T-helper 2 cell treated with Interferon-gamma antibody and Interleukin-4, amounts not matched to agents 5 μg/mL and 100 μg/mL, for 36 hours (primary cell): ENCODE data around the gene RBL2.
"Not testable (repeated sequence)": the region's sequence is repeated elsewhere in the genome, so short reads cannot be mapped to it uniquely, and the experiment has no call there.

Experiments used
- DNase-seq: peaks from one replicate; pipeline ENCODE4 v3.0.0; 2021; ENCODE audit warnings: low spot score
- H3K27ac Mint-ChIP-seq: one replicate; pipeline ENCODE4 v1.8.0; 2021; ENCODE audit warnings: mild to moderate bottlenecking, mixed read lengths
- H3K27me3 Mint-ChIP-seq: one replicate; pipeline ENCODE4 v1.8.0; 2021; ENCODE audit warnings: low read depth, mixed read lengths
- H3K36me3 Mint-ChIP-seq: one replicate; pipeline ENCODE4 v1.8.0; 2021; ENCODE audit warnings: low read depth, mixed read lengths
- H3K4me1 Mint-ChIP-seq: one replicate; pipeline ENCODE4 v1.8.0; 2021; ENCODE audit warnings: low read depth, mixed read lengths
- H3K4me3 Mint-ChIP-seq: one replicate; pipeline ENCODE4 v1.8.0; 2022; ENCODE audit warnings: mild to moderate bottlenecking, moderate library complexity, mixed read lengths
- H3K9me3 Mint-ChIP-seq: one replicate; pipeline ENCODE4 v1.8.0; 2021; ENCODE audit warnings: mixed read lengths

RBL2 gene, protein sequence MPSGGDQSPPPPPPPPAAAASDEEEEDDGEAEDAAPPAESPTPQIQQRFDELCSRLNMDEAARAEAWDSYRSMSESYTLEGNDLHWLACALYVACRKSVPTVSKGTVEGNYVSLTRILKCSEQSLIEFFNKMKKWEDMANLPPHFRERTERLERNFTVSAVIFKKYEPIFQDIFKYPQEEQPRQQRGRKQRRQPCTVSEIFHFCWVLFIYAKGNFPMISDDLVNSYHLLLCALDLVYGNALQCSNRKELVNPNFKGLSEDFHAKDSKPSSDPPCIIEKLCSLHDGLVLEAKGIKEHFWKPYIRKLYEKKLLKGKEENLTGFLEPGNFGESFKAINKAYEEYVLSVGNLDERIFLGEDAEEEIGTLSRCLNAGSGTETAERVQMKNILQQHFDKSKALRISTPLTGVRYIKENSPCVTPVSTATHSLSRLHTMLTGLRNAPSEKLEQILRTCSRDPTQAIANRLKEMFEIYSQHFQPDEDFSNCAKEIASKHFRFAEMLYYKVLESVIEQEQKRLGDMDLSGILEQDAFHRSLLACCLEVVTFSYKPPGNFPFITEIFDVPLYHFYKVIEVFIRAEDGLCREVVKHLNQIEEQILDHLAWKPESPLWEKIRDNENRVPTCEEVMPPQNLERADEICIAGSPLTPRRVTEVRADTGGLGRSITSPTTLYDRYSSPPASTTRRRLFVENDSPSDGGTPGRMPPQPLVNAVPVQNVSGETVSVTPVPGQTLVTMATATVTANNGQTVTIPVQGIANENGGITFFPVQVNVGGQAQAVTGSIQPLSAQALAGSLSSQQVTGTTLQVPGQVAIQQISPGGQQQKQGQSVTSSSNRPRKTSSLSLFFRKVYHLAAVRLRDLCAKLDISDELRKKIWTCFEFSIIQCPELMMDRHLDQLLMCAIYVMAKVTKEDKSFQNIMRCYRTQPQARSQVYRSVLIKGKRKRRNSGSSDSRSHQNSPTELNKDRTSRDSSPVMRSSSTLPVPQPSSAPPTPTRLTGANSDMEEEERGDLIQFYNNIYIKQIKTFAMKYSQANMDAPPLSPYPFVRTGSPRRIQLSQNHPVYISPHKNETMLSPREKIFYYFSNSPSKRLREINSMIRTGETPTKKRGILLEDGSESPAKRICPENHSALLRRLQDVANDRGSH

DNA sequence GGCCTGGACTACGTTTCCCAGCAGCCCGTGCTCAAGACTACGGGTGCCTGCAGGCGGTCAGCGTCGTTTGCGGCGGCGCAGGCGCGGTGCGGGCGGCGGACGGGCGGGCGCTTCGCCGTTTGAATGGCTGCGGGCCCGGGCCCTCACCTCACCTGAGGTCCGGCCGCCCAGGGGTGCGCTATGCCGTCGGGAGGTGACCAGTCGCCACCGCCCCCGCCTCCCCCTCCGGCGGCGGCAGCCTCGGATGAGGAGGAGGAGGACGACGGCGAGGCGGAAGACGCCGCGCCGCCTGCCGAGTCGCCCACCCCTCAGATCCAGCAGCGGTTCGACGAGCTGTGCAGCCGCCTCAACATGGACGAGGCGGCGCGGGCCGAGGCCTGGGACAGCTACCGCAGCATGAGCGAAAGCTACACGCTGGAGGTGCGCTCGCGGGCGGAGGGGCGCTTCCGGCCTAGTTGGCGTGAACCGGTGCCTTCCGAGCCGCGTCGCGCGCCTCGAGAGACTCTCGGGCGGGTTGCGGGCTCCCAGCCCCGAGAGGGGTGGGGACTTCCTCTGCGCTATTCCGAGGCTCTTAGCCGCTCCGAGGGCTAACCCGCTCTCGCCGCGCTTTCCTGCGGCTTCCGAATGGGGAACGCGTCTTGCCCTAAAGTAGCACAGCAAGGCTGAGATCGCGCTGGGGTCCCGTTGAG is at the start of gene RBL2:
Gene RBL2 (plus strand): TSS at position 95 of the 689 bp plus-strand sequence. CDS start 86 bp downstream, at position 181.
- Mint-ChIP-seq H3K27ac (peak within 1 kb of the TSS; percentile 98), H3K36me3 (peaks cover 21% of the 10 kb centered on the region), H3K27me3 (no peaks in the 10 kb centered on the region), H3K4me1 (peaks cover 31% of the 10 kb centered on the region), H3K4me3 (peak within 1 kb of the TSS; percentile 100), H3K9me3 (no peaks in the 10 kb centered on the region)
- peak; percentile 82 for DNase-seq

DNA sequence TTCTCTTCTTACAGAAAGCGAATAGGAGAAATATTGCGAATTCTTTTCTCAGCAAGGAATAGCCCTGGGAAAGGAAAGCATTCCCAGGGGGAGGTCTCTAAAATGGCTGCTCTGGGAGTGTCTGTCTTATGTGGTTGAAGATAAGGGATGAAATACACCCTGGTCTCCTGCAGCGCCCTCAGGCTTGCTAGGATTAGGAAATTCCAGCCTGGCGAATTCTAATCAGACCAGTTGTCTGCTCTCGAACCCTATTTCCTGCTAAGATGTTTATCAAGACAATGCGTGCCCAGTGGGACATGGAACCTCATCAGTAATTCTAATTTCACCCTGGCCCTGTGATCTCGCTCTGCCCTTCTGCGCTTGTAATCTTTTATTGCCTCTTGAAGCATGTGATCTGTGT is 49.7 kb upstream of the RBL2 start:
- not testable (repeated sequence) for H3K27ac Mint-ChIP-seq, H3K4me3 Mint-ChIP-seq, H3K4me1 Mint-ChIP-seq, DNase-seq, H3K36me3 Mint-ChIP-seq, H3K27me3 Mint-ChIP-seq
- peaks cover 16% of the 10 kb centered on the region for H3K9me3 Mint-ChIP-seq

DNA sequence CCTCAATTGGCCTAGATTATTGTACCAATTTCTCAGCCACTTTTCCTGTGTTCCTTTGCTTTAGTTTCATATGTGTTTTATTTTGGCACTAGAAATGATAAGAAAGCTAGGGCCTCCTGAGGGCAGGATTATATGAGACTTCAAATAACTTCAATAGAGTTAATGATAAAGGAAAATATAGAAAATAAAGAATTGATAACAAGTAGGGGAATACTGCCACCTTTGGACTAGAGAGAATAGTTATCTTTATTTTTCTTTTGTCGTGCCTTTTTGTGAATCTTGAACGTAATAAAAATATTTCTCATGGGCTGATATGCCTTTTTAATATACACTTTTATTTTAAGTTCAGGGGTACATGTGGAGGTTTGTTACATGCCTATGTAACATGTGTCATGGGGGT is 29.3 kb upstream of the RBL2 start:
- Mint-ChIP-seq H3K27me3 (peaks cover 3% of the 10 kb centered on the region), H3K36me3 (no peaks in the 10 kb centered on the region), H3K9me3 (no peaks in the 10 kb centered on the region), H3K27ac (no peak overlapping the region), H3K4me1 (no peaks in the 10 kb centered on the region), H3K4me3 (no peak overlapping the region)
- no peak for DNase-seq

DNA sequence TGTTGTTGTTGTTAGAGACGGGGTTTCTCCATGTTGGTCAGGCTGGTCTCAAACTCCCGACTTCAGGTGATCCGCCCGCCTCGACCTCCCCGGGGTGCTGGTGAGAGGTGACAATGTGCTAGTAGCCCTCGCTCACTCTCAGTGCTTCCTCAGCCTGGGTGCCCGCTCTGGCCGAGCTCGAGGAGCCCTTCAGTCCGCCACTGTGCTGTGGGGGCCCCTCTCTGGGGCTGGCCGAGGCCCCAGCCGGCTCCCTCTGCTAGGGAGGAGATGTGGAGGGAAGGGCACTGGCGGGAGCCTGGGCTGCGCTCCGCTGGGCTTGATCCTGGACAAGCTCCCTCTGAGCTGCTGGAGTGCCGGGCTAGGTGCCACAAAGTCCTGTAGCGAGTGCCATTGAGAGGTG is 21.7 kb upstream of the RBL2 start:
- no peak overlapping the region for H3K27ac Mint-ChIP-seq
- H3K4me3 Mint-ChIP-seq, result no peak overlapping the region
- peaks cover 7% of the 10 kb centered on the region for H3K4me1 Mint-ChIP-seq
- no peaks in the 10 kb centered on the region for H3K36me3 Mint-ChIP-seq
- H3K27me3 Mint-ChIP-seq, result no peaks in the 10 kb centered on the region
- peaks cover 3% of the 10 kb centered on the region for H3K9me3 Mint-ChIP-seq
- no peak for DNase-seq

DNA sequence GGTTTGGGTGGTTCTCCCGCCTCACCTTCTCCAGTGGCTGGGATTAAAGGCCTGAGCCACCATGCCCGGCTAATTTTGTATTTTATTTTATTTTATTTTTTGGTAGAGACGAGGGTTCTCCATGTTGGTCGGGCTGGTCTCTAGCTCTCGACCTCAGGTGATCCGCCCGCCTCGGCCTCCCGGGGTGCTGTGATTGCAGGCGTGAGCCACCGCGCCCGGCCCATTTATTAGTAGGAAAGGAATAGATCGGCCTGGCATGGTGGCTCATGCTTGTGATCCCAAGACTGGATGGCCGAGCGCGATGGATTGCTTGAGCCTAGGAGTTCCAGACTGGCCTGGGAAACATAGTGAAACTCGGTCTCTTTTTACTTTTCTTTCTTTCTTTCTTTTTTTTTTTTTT is 20.4 kb upstream of the RBL2 start:
- Mint-ChIP-seq H3K27me3 (no peaks in the 10 kb centered on the region), H3K9me3 (peaks cover 3% of the 10 kb centered on the region), H3K36me3 (no peaks in the 10 kb centered on the region), H3K27ac (no peak overlapping the region), H3K4me3 (no peak overlapping the region), H3K4me1 (peaks cover 7% of the 10 kb centered on the region)
- no peak for DNase-seq

DNA sequence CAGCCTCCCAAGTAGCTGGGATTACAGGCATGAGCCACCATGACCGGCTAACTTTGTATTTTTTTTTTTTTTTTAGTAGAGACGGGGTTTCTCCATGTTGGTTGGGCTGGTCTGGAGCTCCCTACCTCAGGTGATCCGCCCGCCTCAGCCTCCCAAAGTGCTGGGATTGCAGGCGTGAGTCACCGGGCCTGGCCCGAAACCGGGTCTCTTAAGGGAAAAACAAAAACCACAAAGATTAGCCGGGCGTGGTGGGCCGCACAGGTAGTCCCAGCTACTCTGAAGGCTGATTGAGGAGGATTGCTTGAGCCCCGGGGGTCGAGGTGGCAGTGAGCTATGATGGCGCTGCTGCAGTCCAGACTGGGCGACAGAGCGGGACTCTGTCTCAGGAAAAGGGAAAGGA is 19.9 kb upstream of the RBL2 start:
- H3K27ac Mint-ChIP-seq, result no peak overlapping the region
- DNase-seq, result no peak
- no peaks in the 10 kb centered on the region for H3K27me3 Mint-ChIP-seq
- H3K9me3 Mint-ChIP-seq, result peaks cover 3% of the 10 kb centered on the region
- no peak overlapping the region for H3K4me3 Mint-ChIP-seq
- peaks cover 7% of the 10 kb centered on the region for H3K4me1 Mint-ChIP-seq
- no peaks in the 10 kb centered on the region for H3K36me3 Mint-ChIP-seq

DNA sequence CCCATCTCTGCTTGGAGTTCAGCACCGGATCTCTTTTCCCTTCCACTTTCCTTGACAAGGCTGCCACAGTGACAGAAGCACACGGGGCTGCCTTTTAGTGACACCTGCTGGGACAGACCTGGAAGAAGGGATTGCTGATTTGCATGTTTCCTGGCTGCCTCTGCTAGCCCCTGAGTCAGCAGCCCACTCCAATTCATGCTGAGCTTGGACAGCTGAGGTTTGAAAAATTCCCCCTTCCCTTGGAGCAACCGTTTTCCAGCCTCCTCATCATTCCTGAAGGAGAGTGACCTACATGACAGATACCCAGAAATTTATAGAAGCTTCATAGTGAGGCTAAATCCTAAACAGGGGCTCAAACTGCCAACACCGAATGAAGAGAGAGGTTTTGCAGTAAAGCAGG is 18.8 kb upstream of the RBL2 start:
- Mint-ChIP-seq H3K4me1 (peaks cover 7% of the 10 kb centered on the region), H3K36me3 (no peaks in the 10 kb centered on the region), H3K4me3 (no peak overlapping the region), H3K9me3 (peaks cover 3% of the 10 kb centered on the region), H3K27ac (no peak overlapping the region), H3K27me3 (no peaks in the 10 kb centered on the region)
- no peak for DNase-seq

DNA sequence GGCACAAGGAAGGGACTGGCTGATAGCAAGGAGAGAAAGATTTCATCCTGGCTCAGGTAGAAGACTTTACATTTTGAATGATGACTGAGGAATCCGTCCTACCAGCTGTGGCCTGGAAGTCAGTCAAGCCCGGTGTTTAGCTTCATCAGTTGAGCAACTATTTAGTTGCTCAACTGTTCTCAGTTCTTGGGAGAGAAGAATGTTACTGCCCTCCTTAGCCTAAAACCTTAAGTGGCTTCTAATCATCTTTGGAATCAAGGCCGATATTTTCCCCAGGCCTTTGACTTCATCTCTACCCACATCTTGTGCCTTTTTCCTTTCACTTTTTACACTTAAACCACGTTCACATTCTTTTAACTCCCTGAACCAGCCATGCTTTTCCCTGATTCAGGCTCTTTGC is 17.3 kb upstream of the RBL2 start:
- no peak overlapping the region for H3K27ac Mint-ChIP-seq
- no peaks in the 10 kb centered on the region for H3K27me3 Mint-ChIP-seq
- no peak overlapping the region for H3K4me3 Mint-ChIP-seq
- H3K9me3 Mint-ChIP-seq, result peaks cover 2% of the 10 kb centered on the region
- DNase-seq, result no peak
- peaks cover 7% of the 10 kb centered on the region for H3K4me1 Mint-ChIP-seq
- no peaks in the 10 kb centered on the region for H3K36me3 Mint-ChIP-seq

DNA sequence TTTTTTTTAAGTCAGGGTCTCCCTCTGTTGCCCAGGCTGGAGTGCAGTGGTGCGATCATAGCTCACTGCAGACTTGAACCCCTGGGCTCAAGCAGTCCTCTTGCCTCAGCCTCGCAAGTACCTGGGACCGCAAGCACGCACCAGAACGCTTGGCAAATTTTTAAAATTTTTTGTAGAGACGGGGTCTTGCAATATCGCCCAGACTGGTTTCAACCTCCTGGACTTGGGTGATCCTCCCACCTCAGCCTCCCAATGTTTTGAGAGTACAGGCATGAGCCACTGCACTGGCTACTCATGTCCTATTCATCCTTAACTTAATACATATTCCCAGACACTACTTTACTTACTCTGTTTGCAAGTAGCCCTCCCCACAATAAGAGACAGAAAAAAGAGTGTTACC is 16.3 kb upstream of the RBL2 start:
- H3K4me1 Mint-ChIP-seq, result peaks cover 7% of the 10 kb centered on the region
- no peak for DNase-seq

DNA sequence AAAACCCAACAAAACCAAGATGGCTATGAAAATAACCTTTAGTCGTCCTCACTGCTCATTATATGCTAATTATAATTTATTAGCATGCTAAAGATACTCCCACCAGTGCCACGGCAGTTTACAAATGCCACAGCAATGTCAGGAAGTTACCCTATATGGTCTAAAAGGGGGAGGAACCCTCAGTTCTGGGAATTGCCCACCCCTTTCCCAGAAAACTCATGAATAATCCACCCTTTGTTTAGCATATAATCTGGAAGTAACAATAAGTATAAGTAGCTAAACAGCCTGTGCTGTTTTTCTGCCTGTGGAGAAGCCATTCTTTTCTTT is 14.9 kb upstream of the RBL2 start:
- H3K36me3 Mint-ChIP-seq, H3K4me1 Mint-ChIP-seq, H3K4me3 Mint-ChIP-seq: not testable (repeated sequence)

More for the DNA sequence above, 16.3 kb upstream of the RBL2 start:
- Mint-ChIP-seq H3K36me3 (no peaks in the 10 kb centered on the region), H3K9me3 (peaks cover 3% of the 10 kb centered on the region), H3K4me3 (no peak overlapping the region), H3K27me3 (no peaks in the 10 kb centered on the region), H3K27ac (no peak overlapping the region)

DNA sequence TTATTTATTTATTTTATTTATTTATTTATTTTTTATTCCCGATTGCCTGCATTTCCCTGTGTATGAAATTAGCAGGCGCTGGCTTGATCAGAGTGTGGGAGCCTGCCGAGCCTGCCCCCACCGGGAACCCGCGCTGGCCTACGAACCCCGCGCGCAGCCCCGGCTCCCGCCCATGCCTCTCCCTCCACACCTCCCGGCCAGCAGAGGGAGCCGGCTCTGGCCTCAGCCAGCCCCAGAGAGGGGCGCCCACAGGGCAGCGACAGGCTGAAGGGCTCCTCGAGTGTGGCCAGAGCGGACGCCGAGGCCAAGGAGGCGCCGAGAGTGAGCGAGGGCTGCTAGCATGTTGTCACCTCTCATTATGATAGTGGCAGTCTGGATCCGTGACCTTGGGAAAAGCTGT is 13.0 kb upstream of the RBL2 start:
- Mint-ChIP-seq H3K4me1 (peaks cover 5% of the 10 kb centered on the region), H3K27me3 (no peaks in the 10 kb centered on the region), H3K27ac (no peak overlapping the region), H3K9me3 (peaks cover 22% of the 10 kb centered on the region), H3K36me3 (peaks cover 2% of the 10 kb centered on the region), H3K4me3 (no peak overlapping the region)
- DNase-seq, result no peak

More for the DNA sequence above, 14.9 kb upstream of the RBL2 start:
- not testable (repeated sequence) for H3K9me3 Mint-ChIP-seq, H3K27me3 Mint-ChIP-seq, H3K27ac Mint-ChIP-seq, DNase-seq

DNA sequence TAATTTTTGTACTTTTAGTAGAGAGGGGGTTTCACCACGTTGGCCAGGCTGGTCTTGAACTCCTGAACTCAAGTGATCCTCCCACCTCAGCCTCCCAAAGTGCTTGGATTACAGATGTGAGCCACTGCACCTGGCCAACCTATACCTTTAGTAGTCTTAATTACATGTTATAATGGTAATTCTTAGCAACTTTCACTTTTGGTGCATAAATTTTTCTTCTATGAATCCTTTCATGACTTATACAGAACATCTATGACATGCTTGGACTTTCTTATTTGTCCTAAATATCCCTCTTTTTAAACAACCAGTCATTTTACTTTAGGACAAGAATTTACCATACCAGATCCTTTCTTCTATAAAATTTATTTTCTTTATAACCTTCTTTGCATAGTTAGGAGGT is 10.3 kb upstream of the RBL2 start:
- peaks cover 22% of the 10 kb centered on the region for H3K9me3 Mint-ChIP-seq
- not testable (repeated sequence) for H3K4me3 Mint-ChIP-seq, H3K27me3 Mint-ChIP-seq, H3K36me3 Mint-ChIP-seq, H3K27ac Mint-ChIP-seq, H3K4me1 Mint-ChIP-seq, DNase-seq

DNA sequence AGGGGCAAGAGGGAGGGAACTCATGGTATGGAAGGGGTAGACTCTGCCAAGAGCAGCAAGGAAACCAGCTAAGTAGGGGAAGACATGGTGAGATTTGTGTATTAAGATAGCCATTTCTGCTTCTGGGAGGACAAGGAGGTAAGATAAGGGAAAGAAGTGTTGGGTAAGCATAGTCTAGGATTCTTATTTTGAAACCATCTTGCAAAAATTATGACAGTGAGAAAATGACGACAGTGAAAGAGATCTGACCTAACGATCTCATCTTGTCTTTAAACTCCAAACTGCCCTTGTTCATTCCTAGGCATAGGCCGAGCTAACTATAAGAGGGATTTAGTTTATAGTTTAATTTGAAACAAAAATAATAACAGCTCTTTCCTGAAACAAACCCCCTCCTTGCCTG is 5.6 kb upstream of the RBL2 start:
- Mint-ChIP-seq H3K4me1 (peaks cover under 1% of the 10 kb centered on the region), H3K4me3 (no peak overlapping the region), H3K9me3 (peaks cover 17% of the 10 kb centered on the region), H3K36me3 (peaks cover 2% of the 10 kb centered on the region), H3K27me3 (peaks cover 4% of the 10 kb centered on the region), H3K27ac (no peak overlapping the region)
- DNase-seq, result no peak
